Keratinocyte (primary cell): ENCODE measurements around the gene MYL12A. TPM values are rescaled to one million over a fixed set of nuclear protein-coding genes. Genes with fewer than 3 reads are reported as not detected.

Source experiments
- DNase-seq: peaks from one replicate; pipeline ENCODE4 v3.0.0-alpha.2; 2011; ENCODE audit warnings: low read depth, missing footprints, low spot score
- FAIRE-seq: peaks from 2 replicates; lab custom pipeline; 2011; peaks lifted over from hg19 to GRCh38; lab: Jason Lieb, UNC
- H2AFZ ChIP-seq: 2 replicates; pipeline ENCODE4 v1.6.0; 2012; ENCODE audit warnings: low read length, control low read depth, inconsistent platforms; ENCODE audit not compliant: control insufficient read depth
- H3K27ac ChIP-seq: 2 replicates; pipeline ENCODE4 v1.5.1; 2011; ENCODE audit warnings: low read length; ENCODE audit not compliant: control insufficient read depth, insufficient read depth
- H3K27me3 ChIP-seq: 3 replicates; pipeline ENCODE4 v1.6.0; 2011; ENCODE audit warnings: low read length; ENCODE audit not compliant: control insufficient read depth, insufficient read depth; ENCODE audit errors: extremely low read depth
- H3K36me3 ChIP-seq, 2 experiments: 2 replicates in 1 of 2; 3 replicates in 1 of 2; pipeline ENCODE4 v1.5.1; 2011; ENCODE audit warnings: low read length in 2 of 2, mild to moderate bottlenecking in 1 of 2; ENCODE audit not compliant: control insufficient read depth in 2 of 2, insufficient read depth in 2 of 2; ENCODE audit errors: extremely low read depth in 1 of 2
- H3K4me1 ChIP-seq: 3 replicates; pipeline ENCODE4 v1.5.1; 2011; ENCODE audit warnings: low read length; ENCODE audit not compliant: control insufficient read depth, insufficient read depth; ENCODE audit errors: extremely low read depth
- H3K4me2 ChIP-seq: 3 replicates; pipeline ENCODE4 v1.6.0; 2011; ENCODE audit warnings: low read depth, low read length; ENCODE audit not compliant: control insufficient read depth, insufficient read depth; ENCODE audit errors: extremely low read depth
- H3K4me3 ChIP-seq, 3 experiments: fragments of 200-600 bp in 1 of 3; sonication (generic) in 1 of 3; 2 replicates in 2 of 3; 3 replicates in 1 of 3; pipeline ENCODE4 v1.5.1; 2011 to 2016; ENCODE audit warnings: low read length in 3 of 3, mild to moderate bottlenecking in 3 of 3, control low read depth in 2 of 3, inconsistent platforms in 1 of 3, low read depth in 1 of 3, mixed read lengths in 1 of 3, mixed run types in 1 of 3, moderate library complexity in 1 of 3; ENCODE audit not compliant: control insufficient read depth in 2 of 3, insufficient read depth in 2 of 3; ENCODE audit errors: extremely low read depth in 1 of 3
- H3K79me2 ChIP-seq: 2 replicates; pipeline ENCODE4 v1.6.0; 2012; ENCODE audit warnings: low read length; ENCODE audit not compliant: control insufficient read depth, insufficient read depth
- H3K9ac ChIP-seq: 3 replicates; pipeline ENCODE4 v1.6.0; 2011; ENCODE audit warnings: low read length; ENCODE audit not compliant: control insufficient read depth, insufficient read depth; ENCODE audit errors: extremely low read depth
- H3K9me1 ChIP-seq: 3 replicates; pipeline ENCODE4 v1.6.0; 2011; ENCODE audit warnings: low read length; ENCODE audit not compliant: control insufficient read depth, insufficient read depth; ENCODE audit errors: extremely low read depth
- H3K9me3 ChIP-seq: 2 replicates; pipeline ENCODE4 v1.5.1; 2012; ENCODE audit warnings: low read depth, low read length; ENCODE audit not compliant: control insufficient read depth
- H4K20me1 ChIP-seq: 3 replicates; pipeline ENCODE4 v1.6.0; 2011; ENCODE audit warnings: low read length; ENCODE audit not compliant: control insufficient read depth, insufficient read depth; ENCODE audit errors: extremely low read depth
- CTCF ChIP-seq, 3 experiments: IDR thresholded peaks in 1 of 3; conservative IDR thresholded peaks in 1 of 3; optimal IDR thresholded peaks in 1 of 3; 2 replicates in 2 of 3; 3 replicates in 1 of 3; pipeline versions ENCODE3 to v1.5.1; 2011; ENCODE audit warnings: low read length in 3 of 3, mild to moderate bottlenecking in 3 of 3, moderate library complexity in 2 of 3, control low read depth in 1 of 3, inconsistent platforms in 1 of 3; ENCODE audit not compliant: insufficient read depth in 2 of 3; ENCODE audit errors: extremely low read depth in 1 of 3
- EZH2 ChIP-seq: IDR thresholded peaks from one replicate; pipeline ENCODE4 v1.6.1; 2012; ENCODE audit warnings: inconsistent platforms, mild to moderate bottlenecking, low read length, moderate library complexity
- dilution Hi-C: fragments of 300-500 bp; cut with MboI; formaldehyde crosslinking; loops from one replicate; pipeline ENCODE4 v1.7.0; 2020; ENCODE audit warnings: low sequenced_read_pairs; ENCODE audit not compliant: extremely low pct_ligation_motif_present
- polyA plus RNA-seq, 5 experiments: library from polyadenylated mRNA; depleted of rRNA in 3 of 5; stranded (reverse) in 3 of 5; stranded (forward) in 1 of 5; unstranded in 1 of 5; fragments of >200 nt; gene quantifications; 1 replicate in 1 of 5; 2 replicates in 3 of 5; 3 replicates in 1 of 5; pipeline versions ENCODE4 v1.2.1 to v1.2.3, GENCODE V29; 2011 to 2012; ENCODE audit warnings: missing spikeins in 2 of 5, low read depth in 1 of 5, low replicate concordance in 1 of 5

The MYL12A gene
- polyA plus RNA-seq, 1 donor (not counting 4 experiments of a cell fraction or from before 2014, with no cell fraction given): 759 TPM

GRCh38 chr18:3260995-3261372, 13.4 kb downstream of the MYL12A start:
- Histone ChIP-seq H3K9ac (peak overlapping the region; percentile 98), H3K36me3 (peaks cover 6 to 20% of the 10 kb centered on the region in 2 experiments), H3K4me2 (peak overlapping the region; percentile 71), H4K20me1 (peaks cover 28% of the 10 kb centered on the region), H2AFZ (peak overlapping the region; percentile 74), H3K4me1 (peaks cover 27% of the 10 kb centered on the region), H3K27ac (peak overlapping the region; percentile 96), H3K4me3 (peak overlapping the region; percentile 78 to 98 (median 88)), H3K79me2 (peaks cover 43% of the 10 kb centered on the region), H3K9me1 (peaks cover 7% of the 10 kb centered on the region), H3K9me3 (no peaks in the 10 kb centered on the region), H3K27me3 (no peaks in the 10 kb centered on the region)
- FAIRE-seq (no peak), DNase-seq (no peak)
- TF ChIP-seq CTCF (optimal IDR thresholded peaks at IDR 0.05 in 1 of 3, IDR thresholded peaks at IDR 0.05 in 1 of 3, conservative IDR thresholded peaks at IDR 0.05 in 1 of 3; ENCODE audit: extremely low read depth in 1 of 3, insufficient read depth in 2 of 3, low read length in 3 of 3): no peak
- TF ChIP-seq EZH2: no peak
- dilution Hi-C loops: no loop called here

GRCh38 chr18:3261373-3262233, 14.0 kb downstream of the MYL12A start, which contains the start of gene MYL12B:
Gene MYL12B, plus strand, starts transcription at chr18:3262133. Its CDS starts 10,766 bp downstream, at chr18:3272899.
- Histone ChIP-seq H3K27me3 (no peaks in the 10 kb centered on the region), H3K79me2 (peaks cover 49% of the 10 kb centered on the region), H3K9me1 (peaks cover 7% of the 10 kb centered on the region), H3K9ac (peak within 1 kb of the TSS; percentile 98), H4K20me1 (peaks cover 34% of the 10 kb centered on the region), H3K4me2 (peak within 1 kb of the TSS; percentile 96), H3K4me1 (peaks cover 33% of the 10 kb centered on the region), H2AFZ (peak within 1 kb of the TSS; percentile 81), H3K4me3 (peak within 1 kb of the TSS; percentile 78 to 98 (median 88)), H3K27ac (peak within 1 kb of the TSS; percentile 96), H3K9me3 (no peaks in the 10 kb centered on the region), H3K36me3 (peaks cover 6 to 25% of the 10 kb centered on the region in 2 experiments)
- TF ChIP-seq CTCF (optimal IDR thresholded peaks at IDR 0.05 in 1 of 3, IDR thresholded peaks at IDR 0.05 in 1 of 3, conservative IDR thresholded peaks at IDR 0.05 in 1 of 3; ENCODE audit: extremely low read depth in 1 of 3, insufficient read depth in 2 of 3, low read length in 3 of 3) (no peak), EZH2 (no peak)
- FAIRE-seq: no peak
- DNase-seq: no peak
- dilution Hi-C loops: no loop called here
